LNCaP clone FGC (cell line): ENCODE data around the gene UBE2J2.

Experiments
- DNase-seq: peaks from one replicate; pipeline ENCODE4 v3.0.0-alpha.2; 2011; ENCODE audit warnings: low read depth
- H3K4me3 ChIP-seq: 2 replicates; pipeline ENCODE4 v1.5.1; 2011; ENCODE audit warnings: mild to moderate bottlenecking, low read depth, low read length, control low read depth
- TF ChIP-seq, protein P1 (sequence below): IDR thresholded peaks from 2 replicates; pipeline ENCODE4 v1.5.1; 2012; ENCODE audit warnings: mild to moderate bottlenecking; ENCODE audit not compliant: control insufficient read depth, insufficient read depth; ENCODE audit errors: extremely low read depth

UBE2J2 gene

DNA sequence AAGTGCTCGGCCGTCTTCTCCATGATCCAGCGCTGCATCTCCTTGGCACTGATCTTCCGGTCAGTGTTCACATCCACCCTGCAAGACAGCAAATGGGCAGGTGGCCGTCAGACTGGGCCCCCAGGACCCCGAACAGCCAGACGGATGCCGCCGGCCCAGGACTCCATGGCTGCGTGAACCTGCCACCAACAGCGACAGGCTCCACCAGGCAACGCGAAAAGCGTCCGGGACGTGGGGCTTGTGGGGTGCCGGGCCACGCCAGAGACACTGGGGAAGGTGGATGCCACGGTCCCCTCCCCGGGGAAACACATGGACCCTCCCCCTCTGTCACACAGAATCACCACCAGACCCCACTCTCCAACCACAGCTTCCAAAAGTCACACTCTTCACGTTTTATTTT lies 49.8 kb downstream of the UBE2J2 start:
- TF ChIP-seq, protein P1, sequence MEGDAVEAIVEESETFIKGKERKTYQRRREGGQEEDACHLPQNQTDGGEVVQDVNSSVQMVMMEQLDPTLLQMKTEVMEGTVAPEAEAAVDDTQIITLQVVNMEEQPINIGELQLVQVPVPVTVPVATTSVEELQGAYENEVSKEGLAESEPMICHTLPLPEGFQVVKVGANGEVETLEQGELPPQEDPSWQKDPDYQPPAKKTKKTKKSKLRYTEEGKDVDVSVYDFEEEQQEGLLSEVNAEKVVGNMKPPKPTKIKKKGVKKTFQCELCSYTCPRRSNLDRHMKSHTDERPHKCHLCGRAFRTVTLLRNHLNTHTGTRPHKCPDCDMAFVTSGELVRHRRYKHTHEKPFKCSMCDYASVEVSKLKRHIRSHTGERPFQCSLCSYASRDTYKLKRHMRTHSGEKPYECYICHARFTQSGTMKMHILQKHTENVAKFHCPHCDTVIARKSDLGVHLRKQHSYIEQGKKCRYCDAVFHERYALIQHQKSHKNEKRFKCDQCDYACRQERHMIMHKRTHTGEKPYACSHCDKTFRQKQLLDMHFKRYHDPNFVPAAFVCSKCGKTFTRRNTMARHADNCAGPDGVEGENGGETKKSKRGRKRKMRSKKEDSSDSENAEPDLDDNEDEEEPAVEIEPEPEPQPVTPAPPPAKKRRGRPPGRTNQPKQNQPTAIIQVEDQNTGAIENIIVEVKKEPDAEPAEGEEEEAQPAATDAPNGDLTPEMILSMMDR, result no peak
- H3K4me3 ChIP-seq, result no peak overlapping the region
- DNase-seq, result no peak

DNA sequence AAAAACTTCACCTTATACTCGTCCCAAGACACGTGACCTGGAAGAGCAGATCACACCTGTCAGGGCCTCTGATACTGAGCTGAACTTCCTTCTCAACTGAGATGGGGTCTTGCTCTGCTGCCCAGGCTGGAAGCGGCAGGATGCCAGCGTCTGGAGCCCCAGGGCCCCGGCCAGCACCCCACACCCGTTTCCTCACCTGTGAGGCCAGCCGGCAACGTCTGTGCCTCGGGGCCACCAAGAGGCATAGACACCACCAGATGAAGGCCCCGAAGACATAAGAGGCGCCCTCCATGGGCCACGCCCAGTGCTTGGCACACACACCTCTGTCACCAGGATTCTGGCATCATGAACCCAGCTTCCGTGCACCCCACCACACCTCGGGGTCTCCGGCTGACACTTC lies 50.3 kb downstream of the UBE2J2 start:
- TF ChIP-seq, protein P1, result no peak
- no peak for DNase-seq
- no peak overlapping the region for H3K4me3 ChIP-seq

DNA sequence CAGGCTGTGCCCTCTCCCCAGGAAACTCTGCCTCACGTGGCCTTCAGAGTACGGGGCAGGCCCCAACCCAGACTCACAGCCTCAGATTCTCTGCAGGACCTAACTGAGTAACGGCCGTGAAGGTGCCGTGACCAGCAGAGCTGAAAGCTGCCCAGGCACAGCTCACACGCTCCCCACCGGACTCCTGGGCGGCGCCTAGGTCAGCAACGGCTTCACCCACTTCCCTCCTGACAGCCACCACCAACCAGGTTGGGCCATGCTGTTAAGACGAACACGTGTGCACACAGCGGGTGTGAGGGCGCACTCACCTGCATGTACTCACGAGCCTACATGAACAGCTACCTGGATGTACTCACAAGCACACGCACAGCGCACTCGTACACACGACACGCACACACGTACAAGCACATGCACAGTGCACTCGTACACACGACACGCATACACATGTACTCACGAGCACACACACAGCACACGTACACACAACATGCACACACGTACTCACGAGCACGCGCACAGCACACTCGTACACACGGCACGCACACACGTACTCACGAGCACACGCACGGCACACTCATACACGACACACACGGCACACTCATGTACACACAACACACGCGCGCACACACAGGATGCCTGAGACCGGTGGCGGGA lies 51.0 kb downstream of the UBE2J2 start:
- no peak for DNase-seq
- no peak overlapping the region for H3K4me3 ChIP-seq
- TF ChIP-seq, protein P1, result no peak

DNA sequence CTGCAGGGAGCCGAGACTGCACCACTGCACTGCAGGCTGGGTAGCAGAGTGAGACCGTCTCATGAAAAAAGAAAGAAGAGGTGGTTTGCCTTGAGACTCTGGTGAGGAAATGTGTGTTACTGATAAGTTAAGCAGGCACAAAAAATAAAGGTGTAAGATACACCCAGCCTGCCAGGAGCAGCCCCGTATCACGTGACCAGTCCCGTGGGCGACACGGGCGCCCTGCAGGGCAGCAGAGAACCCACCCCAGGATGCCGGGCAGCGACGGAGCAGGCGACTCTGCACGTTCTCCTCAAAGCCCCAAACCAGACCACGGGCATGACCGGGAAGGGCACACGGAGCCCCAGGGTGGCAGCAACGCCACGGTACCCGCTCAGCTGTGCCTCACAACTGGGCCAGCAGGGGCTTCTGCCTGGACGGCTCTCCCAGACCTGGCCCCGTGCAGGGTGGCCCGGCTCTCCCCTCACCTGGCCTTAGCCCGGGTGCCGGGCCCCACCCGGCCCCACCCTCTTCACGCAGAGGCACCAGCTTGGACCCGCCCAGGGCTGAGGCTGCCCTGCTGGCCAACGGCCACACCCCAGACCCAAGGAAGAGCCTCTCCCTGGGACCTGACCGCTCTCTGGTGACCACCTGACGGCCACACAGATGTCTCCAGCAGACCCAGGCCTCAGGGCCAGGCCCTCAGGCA lies 51.6 kb downstream of the UBE2J2 start:
- H3K4me3 ChIP-seq, result no peak overlapping the region
- no peak for DNase-seq
- TF ChIP-seq, protein P1, result no peak

DNA sequence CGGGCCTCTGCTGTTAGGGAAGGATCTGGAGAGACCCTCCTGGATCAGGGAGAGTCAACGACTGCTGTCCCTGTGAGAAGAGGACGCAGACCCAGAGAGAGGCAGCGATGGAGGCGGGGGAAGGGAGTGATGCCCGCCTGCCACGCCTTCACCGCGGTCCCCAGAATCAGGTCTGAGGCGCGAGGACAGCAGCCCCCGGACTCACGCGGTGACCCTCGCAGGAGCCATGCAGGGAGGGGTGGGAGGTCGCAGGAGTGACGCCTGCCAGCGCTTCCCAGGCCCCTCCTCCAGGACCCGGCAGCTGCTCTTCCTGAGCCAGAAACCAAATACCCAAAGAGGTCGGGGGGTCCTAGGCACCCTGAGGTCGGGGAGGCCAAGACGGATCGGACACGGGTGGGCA lies 53.5 kb downstream of the UBE2J2 start:
- DNase-seq, result no peak
- TF ChIP-seq, protein P1, result no peak
- no peak overlapping the region for H3K4me3 ChIP-seq

DNA sequence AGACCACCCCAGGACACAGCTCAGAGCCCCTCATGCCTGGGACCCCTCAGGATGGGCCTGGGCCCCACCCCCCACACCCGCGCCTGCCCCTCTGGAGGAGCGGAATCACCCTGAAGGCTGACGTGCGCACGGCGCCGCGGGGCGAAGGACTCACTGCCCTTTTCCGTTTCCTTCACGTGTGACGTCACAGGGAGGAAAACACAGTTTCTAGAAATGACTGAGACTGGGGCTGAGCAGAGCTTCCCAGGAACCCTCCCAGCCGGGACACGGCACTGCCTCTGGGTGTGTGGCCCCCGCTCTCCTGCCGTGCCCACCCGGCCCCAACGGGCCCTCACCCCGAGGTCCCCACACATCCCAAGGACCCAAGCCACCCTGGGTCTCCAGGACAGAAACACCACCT lies 54.3 kb downstream of the UBE2J2 start:
- no peak overlapping the region for H3K4me3 ChIP-seq
- no peak for DNase-seq
- TF ChIP-seq, protein P1, result no peak
